ENCODE results near the gene CREB3L1.

CREB3L1 gene

DNA sequence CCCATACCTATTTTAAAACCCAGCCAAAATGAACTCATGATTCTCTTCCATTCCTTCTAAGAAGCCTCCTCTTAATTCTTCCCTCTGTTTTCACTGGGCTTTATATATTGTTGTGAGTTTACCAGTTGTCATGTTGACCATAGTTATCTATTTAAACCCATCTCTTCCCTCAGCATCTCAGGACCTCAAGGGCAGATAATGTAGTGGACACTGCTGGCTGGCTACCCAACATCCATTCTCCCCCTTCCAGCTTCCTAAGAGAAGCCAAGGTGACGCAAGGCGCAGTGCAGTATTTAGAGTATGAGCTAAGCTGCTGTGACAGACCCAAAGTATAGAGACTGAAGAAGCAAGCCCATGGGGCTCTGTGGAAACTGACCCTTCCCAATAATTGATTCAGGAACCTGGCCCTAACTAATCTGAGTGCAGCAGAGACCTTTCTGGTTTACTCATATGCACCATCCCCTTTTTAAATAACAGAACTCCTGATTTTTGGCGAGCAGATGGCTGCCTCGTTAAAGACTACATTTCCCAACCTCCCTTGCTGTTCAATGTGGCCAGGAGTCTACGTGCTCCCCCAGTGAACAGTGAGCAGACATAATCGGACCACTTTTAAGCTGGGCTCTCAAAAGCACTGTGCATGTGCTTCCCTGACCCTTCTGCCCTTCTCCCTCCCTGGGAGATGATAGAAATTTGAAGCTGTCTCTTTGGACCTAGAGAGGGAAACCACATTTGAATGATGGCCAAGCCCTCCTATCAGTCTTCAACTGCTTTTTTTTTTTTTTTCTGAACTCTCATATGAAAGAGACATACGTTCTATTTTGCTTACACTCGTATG lies 28.1 kb upstream of the CREB3L1 start:
- TF ChIP-seq, protein P1, sequence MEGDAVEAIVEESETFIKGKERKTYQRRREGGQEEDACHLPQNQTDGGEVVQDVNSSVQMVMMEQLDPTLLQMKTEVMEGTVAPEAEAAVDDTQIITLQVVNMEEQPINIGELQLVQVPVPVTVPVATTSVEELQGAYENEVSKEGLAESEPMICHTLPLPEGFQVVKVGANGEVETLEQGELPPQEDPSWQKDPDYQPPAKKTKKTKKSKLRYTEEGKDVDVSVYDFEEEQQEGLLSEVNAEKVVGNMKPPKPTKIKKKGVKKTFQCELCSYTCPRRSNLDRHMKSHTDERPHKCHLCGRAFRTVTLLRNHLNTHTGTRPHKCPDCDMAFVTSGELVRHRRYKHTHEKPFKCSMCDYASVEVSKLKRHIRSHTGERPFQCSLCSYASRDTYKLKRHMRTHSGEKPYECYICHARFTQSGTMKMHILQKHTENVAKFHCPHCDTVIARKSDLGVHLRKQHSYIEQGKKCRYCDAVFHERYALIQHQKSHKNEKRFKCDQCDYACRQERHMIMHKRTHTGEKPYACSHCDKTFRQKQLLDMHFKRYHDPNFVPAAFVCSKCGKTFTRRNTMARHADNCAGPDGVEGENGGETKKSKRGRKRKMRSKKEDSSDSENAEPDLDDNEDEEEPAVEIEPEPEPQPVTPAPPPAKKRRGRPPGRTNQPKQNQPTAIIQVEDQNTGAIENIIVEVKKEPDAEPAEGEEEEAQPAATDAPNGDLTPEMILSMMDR (IDR thresholded peaks at IDR 0.05) = no peak
- no peak for TF ChIP-seq ZFX (IDR thresholded peaks at IDR 0.05; ENCODE audit: borderline replicate concordance)
- no peak overlapping the region for H3K27ac ChIP-seq

DNA sequence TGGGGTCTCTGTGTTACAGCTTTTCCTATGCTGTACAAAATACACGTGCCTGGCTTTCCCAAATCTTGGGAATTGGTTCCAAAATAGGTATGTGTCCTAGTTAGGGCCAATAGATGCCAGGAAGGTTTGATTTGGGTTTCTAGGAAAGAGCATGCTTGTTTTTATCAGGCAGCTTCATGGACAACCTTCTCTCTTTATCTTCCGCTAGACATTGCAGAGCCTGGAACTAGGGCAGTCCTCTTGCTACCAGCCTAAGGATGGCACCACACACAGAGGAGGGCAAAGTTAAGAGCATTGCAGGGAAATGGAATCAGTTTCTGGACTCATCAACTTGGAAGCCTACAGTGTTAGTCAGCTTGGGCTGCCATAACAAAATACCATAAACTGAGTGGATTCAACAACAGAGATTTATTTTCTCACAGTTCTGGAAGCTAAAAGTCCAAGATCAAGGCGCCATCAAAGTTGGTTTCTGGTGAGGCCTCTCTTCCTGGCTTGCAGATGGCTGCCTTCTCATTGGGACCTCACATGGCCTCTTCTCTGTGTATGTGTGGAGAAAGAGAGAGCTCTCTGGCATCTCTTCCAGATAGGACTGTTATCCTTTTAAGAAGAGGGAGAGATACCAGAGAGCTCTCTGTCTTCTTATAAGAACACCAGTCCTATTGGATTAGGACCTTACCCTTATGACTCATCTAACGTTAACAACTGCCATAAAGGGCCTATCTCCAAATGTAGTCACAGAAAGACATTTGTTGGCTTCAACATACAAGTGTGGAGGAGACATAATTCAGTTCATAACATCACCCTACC lies 27.3 kb upstream of the CREB3L1 start:
- TF ChIP-seq, protein P1 (IDR thresholded peaks at IDR 0.05) = no peak
- TF ChIP-seq ZFX (IDR thresholded peaks at IDR 0.05; ENCODE audit: borderline replicate concordance) = no peak
- no peak overlapping the region for H3K27ac ChIP-seq

DNA sequence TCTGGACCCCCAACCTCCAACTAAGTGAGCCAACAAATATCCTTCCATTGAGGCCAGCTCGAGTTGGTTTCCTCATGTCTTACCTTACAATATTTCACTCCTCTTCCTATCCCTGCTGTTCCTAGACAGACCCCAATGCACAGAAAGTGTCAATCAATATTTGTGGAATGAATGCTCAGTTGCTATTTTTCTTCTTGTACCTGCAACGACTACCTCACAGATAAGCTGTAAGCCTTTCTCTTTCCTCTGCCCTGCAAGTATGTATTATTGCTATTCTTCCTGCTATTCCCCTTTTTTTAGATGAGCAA lies 26.8 kb upstream of the CREB3L1 start:
- TF ChIP-seq, protein P1 (IDR thresholded peaks at IDR 0.05) = no peak
- no peak for TF ChIP-seq ZFX (IDR thresholded peaks at IDR 0.05; ENCODE audit: borderline replicate concordance)
- no peak overlapping the region for H3K27ac ChIP-seq

DNA sequence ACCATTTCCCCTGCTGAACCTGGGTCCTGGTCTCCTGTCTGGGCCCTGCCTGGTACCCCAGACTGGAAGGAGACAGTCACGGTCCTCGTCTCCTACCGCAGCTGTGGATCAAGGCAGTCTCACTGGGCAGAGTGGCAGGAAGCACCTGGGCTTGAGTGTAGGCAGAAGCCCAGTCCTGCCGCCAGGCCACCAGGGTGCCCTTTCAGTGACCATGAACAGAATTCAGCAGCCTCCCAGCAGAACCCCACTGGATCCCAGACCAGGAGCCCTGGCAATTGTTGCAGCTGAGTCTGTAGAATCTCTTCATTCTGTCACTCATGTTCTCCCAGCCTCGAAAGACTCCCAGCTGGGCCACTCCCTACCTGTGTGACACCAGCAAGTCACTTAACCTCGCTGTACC lies 25.5 kb upstream of the CREB3L1 start:
- H3K27ac ChIP-seq = no peak overlapping the region
- no peak for TF ChIP-seq ZFX (IDR thresholded peaks at IDR 0.05; ENCODE audit: borderline replicate concordance)
- TF ChIP-seq, protein P1 (IDR thresholded peaks at IDR 0.05) = no peak

DNA sequence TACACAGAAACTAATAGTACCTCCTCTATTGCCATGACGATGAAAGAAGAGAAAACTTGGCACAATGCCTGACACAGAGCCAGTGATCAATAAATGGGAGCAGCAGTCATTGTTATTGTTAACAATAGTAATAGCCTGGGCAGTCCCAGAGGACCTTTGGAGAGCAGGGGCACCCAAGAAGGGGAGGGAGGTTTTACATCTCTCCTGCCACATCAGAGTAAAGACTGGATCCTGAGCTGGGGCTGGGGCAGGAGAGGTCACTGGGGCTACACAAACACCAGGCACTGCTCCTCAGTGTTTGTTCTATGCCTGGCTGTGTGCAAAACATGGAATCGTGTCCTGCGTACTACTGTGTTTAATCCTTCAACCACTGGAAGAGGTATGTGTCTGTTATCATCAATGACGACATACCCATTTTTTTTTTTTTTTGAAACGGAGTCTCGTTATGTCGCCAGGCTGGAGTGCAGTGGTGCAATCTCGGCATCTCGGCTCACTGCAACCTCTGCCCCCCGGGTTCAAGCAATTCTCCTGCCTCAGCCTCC lies 25.0 kb upstream of the CREB3L1 start:
- no peak overlapping the region for H3K27ac ChIP-seq
- TF ChIP-seq, protein P1 (IDR thresholded peaks at IDR 0.05) = no peak
- TF ChIP-seq ZFX (IDR thresholded peaks at IDR 0.05; ENCODE audit: borderline replicate concordance) = no peak

DNA sequence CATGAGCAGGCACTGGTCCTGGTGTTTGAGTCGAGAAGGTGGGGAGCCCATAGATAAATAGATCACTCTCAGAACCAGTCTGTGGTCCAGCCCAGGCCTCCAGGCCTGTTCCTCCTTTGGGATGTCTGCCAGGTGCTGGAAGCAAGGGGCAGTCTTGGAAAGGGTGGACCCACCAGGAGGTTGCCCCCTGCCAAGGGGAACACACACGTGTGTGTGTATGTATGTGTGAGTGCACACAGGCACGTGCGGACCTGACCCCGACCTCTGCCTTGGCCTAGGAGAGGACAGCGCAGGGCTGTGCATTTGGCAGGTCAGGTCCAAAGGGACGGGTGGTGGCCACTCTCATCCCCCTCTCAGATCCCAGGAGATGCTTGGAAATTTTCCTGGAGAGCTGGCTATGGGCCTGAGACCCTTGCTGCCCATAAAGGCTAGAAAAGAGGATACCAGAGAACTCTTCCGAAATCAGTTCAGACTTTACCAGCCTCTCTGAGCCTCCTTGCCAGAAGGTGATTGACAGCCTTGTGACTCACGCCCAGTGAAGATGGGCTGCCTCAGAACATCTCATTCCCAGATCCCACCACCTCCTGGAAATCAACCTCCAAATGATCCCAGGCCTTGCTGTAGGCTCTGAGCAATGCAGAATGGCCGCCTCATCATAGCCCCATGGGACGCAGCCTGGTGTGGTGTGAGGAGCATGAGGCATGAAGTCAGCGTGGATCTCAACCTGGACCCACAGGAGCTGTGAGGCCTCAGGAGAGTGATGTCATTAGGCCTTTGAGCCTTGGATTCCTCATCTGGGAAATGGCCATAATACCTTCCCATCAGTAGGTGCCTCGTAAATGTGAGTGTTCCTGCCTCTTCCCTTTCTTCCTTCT lies 24.0 kb upstream of the CREB3L1 start:
- H3K27ac ChIP-seq = no peak overlapping the region
- TF ChIP-seq, protein P1 (IDR thresholded peaks at IDR 0.05) = no peak
- no peak for TF ChIP-seq ZFX (IDR thresholded peaks at IDR 0.05; ENCODE audit: borderline replicate concordance)

All from 22Rv1 (cell line).